IMR-90 (cell line): ENCODE results near the gene DOCK4. TPM values are rescaled to one million over a fixed set of nuclear protein-coding genes. Genes with fewer than 3 reads are reported as not detected.
"Not testable (repeated sequence)": the region's sequence is repeated elsewhere in the genome, so short reads cannot be mapped to it uniquely, and the experiment has no call there.

Experiments used
- ATAC-seq: fragments of 200-7000 bp; cut with Tn5 transposase; 2 replicates; pipeline ENCODE4 v1.9.1; 2020; ENCODE audit warnings: low read depth, mild to moderate bottlenecking, moderate library complexity
- BruUV-seq: library from RNA; stranded (reverse); fragments of 400-500 nt; replicated peaks from 2 replicates; lab custom pipeline; 2021; lab: Mats Ljungman, UMichigan
- CTCF ChIA-PET: fragments of 300-600 bp; formaldehyde crosslinking; extraction: SDS; loops from one replicate; lab custom pipeline; 2021; ENCODE audit warnings: antibody characterized with exemption; lab: Yijun Ruan, JAX
- POLR2A ChIA-PET: fragments of 300-600 bp; sonication (Branson Sonifier 250); formaldehyde crosslinking; loops from one replicate; lab custom pipeline; 2022; ENCODE audit warnings: antibody characterized with exemption; ENCODE audit not compliant: unreplicated experiment; lab: Charles Lee
- DNase-seq: peaks from one replicate; pipeline ENCODE4 v3.0.0; 2013
- H2AFZ ChIP-seq: replicated peaks from 2 replicates; pipeline ENCODE3; 2013; ENCODE audit warnings: low read length, mild to moderate bottlenecking; ENCODE audit not compliant: poor library complexity
- H2AK5ac ChIP-seq: 2 replicates; pipeline ENCODE4 v1.6.1; 2013; ENCODE audit warnings: low read depth, low read length, inconsistent platforms
- H2AK9ac ChIP-seq: replicated peaks from 2 replicates; pipeline ENCODE3; 2013; ENCODE audit warnings: mild to moderate bottlenecking, low read depth, low read length, moderate library complexity; ENCODE audit not compliant: poor library complexity
- H2BK120ac ChIP-seq: 2 replicates; pipeline ENCODE4 v1.6.1; 2013; ENCODE audit warnings: low read depth, low read length, inconsistent platforms
- H2BK15ac ChIP-seq: 3 replicates; pipeline ENCODE4 v1.6.1; 2013; ENCODE audit warnings: low read depth, low read length, inconsistent platforms
- H2BK20ac ChIP-seq: 2 replicates; pipeline ENCODE4 v1.6.1; 2013; ENCODE audit warnings: low read depth, mild to moderate bottlenecking, inconsistent platforms, low read length, moderate library complexity
- H2BK5ac ChIP-seq: 2 replicates; pipeline ENCODE4 v1.6.1; 2013; ENCODE audit warnings: mild to moderate bottlenecking, low read depth, low read length, inconsistent platforms; ENCODE audit not compliant: poor library complexity, severe bottlenecking
- H3K14ac ChIP-seq: replicated peaks from 2 replicates; pipeline ENCODE4 v1.6.1; 2013; ENCODE audit warnings: low read depth, low read length, inconsistent platforms
- H3K18ac ChIP-seq: 2 replicates; pipeline ENCODE4 v1.6.1; 2013; ENCODE audit warnings: low read depth, low read length, control low read depth
- H3K23ac ChIP-seq: 2 replicates; pipeline ENCODE4 v1.6.1; 2013; ENCODE audit warnings: low read depth, low read length, inconsistent platforms
- H3K27ac ChIP-seq: 2 replicates; pipeline ENCODE4 v1.5.1; 2013; ENCODE audit warnings: mild to moderate bottlenecking, control low read depth, low read length; ENCODE audit not compliant: insufficient read depth
- H3K27me3 ChIP-seq: 2 replicates; pipeline ENCODE4 v1.6.1; 2013; ENCODE audit warnings: low read length; ENCODE audit not compliant: control insufficient read depth, insufficient read depth
- H3K36me3 ChIP-seq: 2 replicates; pipeline ENCODE4 v1.6.1; 2013; ENCODE audit warnings: low read length, mixed read lengths; ENCODE audit not compliant: control insufficient read depth, insufficient read depth
- H3K4ac ChIP-seq: 2 replicates; pipeline ENCODE4 v1.6.1; 2013; ENCODE audit warnings: low read depth, low read length, inconsistent platforms
- H3K4me1 ChIP-seq: 2 replicates; pipeline ENCODE4 v1.6.1; 2013; ENCODE audit warnings: low read length, mixed read lengths; ENCODE audit not compliant: control insufficient read depth, insufficient read depth
- H3K4me2 ChIP-seq: 2 replicates; pipeline ENCODE4 v1.6.1; 2013; ENCODE audit warnings: low read depth, mild to moderate bottlenecking, control low read depth, low read length, moderate library complexity
- H3K4me3 ChIP-seq: 2 replicates; pipeline ENCODE4 v1.5.1; 2013; ENCODE audit warnings: low read depth, mild to moderate bottlenecking, control low read depth, low read length, moderate library complexity; ENCODE audit not compliant: insufficient read depth
- H3K56ac ChIP-seq: 2 replicates; pipeline ENCODE4 v1.6.1; 2013; ENCODE audit warnings: low read length, inconsistent platforms; ENCODE audit not compliant: insufficient read depth; ENCODE audit errors: extremely low read depth
- H3K79me1 ChIP-seq, 2 experiments: 2 replicates each; pipeline ENCODE4 v1.6.1; 2013; ENCODE audit warnings: low read length in 2 of 2, inconsistent platforms in 1 of 2, low read depth in 1 of 2
- H3K9ac ChIP-seq: 2 replicates; pipeline ENCODE4 v1.6.1; 2013; ENCODE audit warnings: low read depth, low read length, control low read depth
- H3K9me1 ChIP-seq: 2 replicates; pipeline ENCODE4 v1.6.1; 2013; ENCODE audit warnings: low read length, inconsistent platforms; ENCODE audit not compliant: insufficient read depth
- H3K9me3 ChIP-seq: 2 replicates; pipeline ENCODE4 v1.6.1; 2013; ENCODE audit warnings: low read length; ENCODE audit not compliant: control insufficient read depth, insufficient read depth
- H4K20me1 ChIP-seq: 2 replicates; pipeline ENCODE4 v1.6.1; 2013; ENCODE audit warnings: low read length, inconsistent platforms; ENCODE audit not compliant: insufficient read depth
- H4K5ac ChIP-seq: 2 replicates; pipeline ENCODE4 v1.6.1; 2013; ENCODE audit warnings: mild to moderate bottlenecking, low read depth, low read length, control low read depth
- H4K8ac ChIP-seq, 2 experiments: 2 replicates each; pipeline ENCODE4 v1.6.1; 2013; ENCODE audit warnings: low read depth in 2 of 2, low read length in 2 of 2, control low read depth in 1 of 2, inconsistent platforms in 1 of 2
- H4K91ac ChIP-seq: 2 replicates; pipeline ENCODE4 v1.6.1; 2013; ENCODE audit warnings: low read depth, low read length, inconsistent platforms; ENCODE audit not compliant: insufficient read depth
- WGBS, 2 experiments: methylation state at CpG; one replicate each; pipeline versions ENCODE4 v1.1.5 to v1.1.7; 2013; ENCODE audit warnings: missing lambda C conversion rate in 2 of 2; ENCODE audit not compliant: insufficient read length in 1 of 2; ENCODE audit errors: extremely low coverage in 2 of 2; 5-methylcytosine and 5-hydroxymethylcytosine counted together
- dilution Hi-C: fragments of 300-500 bp; cut with HindIII; formaldehyde crosslinking; loops from one replicate; pipeline ENCODE4 v1.14.3; 2018; ENCODE audit warnings: low sequenced_read_pairs; ENCODE audit not compliant: unreplicated experiment
- in situ Hi-C: fragments of 300-500 bp; cut with MboI; formaldehyde crosslinking; loops from 3 replicates; pipeline ENCODE4 v1.14.3; 2019; ENCODE audit warnings: low sequenced_read_pairs, inconsistent platforms, mixed read lengths
- intact Hi-C: fragments of 100-400 bp; cut with micrococcal nuclease; formaldehyde crosslinking; loops from 2 replicates; pipeline ENCODE4 v1.10.0; 2022
- polyA plus RNA-seq, 3 experiments: library from polyadenylated mRNA; depleted of rRNA; stranded (reverse); fragments of >200 nt; gene quantifications; 2 replicates each; pipeline ENCODE4 v1.2.3, GENCODE V29; 2012; ENCODE audit warnings: low replicate concordance in 1 of 3
- total RNA-seq: library from RNA; depleted of rRNA; stranded (reverse); fragments of >200 nt; gene quantifications from 2 replicates; pipeline ENCODE4 v1.2.3, GENCODE V29; 2012

Gene DOCK4
- total and polyA plus RNA-seq, 2 of the 4 experiments (the other 2 are of a cell fraction) = 4.4 to 12.2 TPM

- CTCF ChIA-PET, H3K79me1 ChIP-seq, intact Hi-C loops, H4K5ac ChIP-seq, H2AK5ac ChIP-seq, H2AFZ ChIP-seq, H2BK120ac ChIP-seq, in situ Hi-C loops, ATAC-seq, H3K56ac ChIP-seq, POLR2A ChIA-PET, H2AK9ac ChIP-seq, H2BK15ac ChIP-seq, H4K8ac ChIP-seq, H3K4ac ChIP-seq, H3K9ac ChIP-seq, H4K20me1 ChIP-seq, H3K27me3 ChIP-seq, H2BK20ac ChIP-seq, H3K18ac ChIP-seq, H3K9me3 ChIP-seq, H2BK5ac ChIP-seq, H3K9me1 ChIP-seq, dilution Hi-C loops, H3K14ac ChIP-seq, H3K27ac ChIP-seq, H3K23ac ChIP-seq, H4K91ac ChIP-seq, H3K4me3 ChIP-seq, H3K4me1 ChIP-seq, BruUV-seq, DNase-seq, H3K36me3 ChIP-seq, H3K4me2 ChIP-seq: not testable (repeated sequence)
- WGBS, 2 experiments = no CpG with 5 or more reads among the region's 3 CpGs
These were observed 297.5 kb downstream of the DOCK4 start for GRCh38 chr7:111908673-111909072.
